ENCODE measurements around the gene RIOK2.
"Not testable (repeated sequence)": the region's sequence is repeated elsewhere in the genome, so short reads cannot be mapped to it uniquely, and the experiment has no call there.

RIOK2 gene

DNA sequence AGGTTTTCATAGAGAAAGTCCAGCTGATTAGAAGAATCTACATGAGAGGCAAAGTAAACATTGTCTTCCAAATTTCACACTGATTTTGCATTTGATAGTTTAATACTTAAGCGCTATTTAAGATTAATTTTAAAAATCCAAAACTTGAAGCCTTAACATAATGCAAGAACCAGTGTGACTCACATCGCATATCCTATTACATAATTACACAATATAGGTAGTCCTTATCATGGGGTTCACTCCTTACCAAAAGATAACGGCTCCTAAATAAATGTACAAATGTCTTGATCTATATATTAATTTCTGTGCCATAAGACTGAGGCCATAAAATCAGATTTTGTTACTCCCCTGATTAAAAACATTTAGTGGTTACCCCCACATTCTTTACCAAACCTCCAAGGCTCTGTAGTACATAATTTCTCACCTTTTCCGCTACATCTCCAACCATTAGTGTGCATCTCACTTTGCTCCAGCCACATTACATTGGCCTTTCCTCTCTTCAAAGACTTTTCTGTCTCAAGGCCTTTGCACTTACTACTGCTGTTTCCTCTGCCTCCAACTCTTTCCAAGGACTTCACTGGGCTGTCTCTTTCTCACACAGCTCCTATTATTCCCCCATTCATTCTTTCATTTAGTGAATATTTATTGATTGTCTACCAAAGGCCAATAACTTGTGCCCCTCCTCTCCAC, 1.0 kb downstream of the RIOK2 start:
- DNase-seq (ENCODE audit: low read depth in 1 of 2, low spot score in 1 of 2) = no peak
- no peak for TF ChIP-seq POLR2AphosphoS5 (IDR thresholded peaks at IDR 0.05; ENCODE audit: low read depth)
- no peak for TF ChIP-seq GABPA (IDR thresholded peaks at IDR 0.05; ENCODE audit: low read depth)
- TF ChIP-seq SPI1 (IDR thresholded peaks at IDR 0.05; ENCODE audit: borderline replicate concordance, low read depth) = no peak
- TF ChIP-seq, protein P1, sequence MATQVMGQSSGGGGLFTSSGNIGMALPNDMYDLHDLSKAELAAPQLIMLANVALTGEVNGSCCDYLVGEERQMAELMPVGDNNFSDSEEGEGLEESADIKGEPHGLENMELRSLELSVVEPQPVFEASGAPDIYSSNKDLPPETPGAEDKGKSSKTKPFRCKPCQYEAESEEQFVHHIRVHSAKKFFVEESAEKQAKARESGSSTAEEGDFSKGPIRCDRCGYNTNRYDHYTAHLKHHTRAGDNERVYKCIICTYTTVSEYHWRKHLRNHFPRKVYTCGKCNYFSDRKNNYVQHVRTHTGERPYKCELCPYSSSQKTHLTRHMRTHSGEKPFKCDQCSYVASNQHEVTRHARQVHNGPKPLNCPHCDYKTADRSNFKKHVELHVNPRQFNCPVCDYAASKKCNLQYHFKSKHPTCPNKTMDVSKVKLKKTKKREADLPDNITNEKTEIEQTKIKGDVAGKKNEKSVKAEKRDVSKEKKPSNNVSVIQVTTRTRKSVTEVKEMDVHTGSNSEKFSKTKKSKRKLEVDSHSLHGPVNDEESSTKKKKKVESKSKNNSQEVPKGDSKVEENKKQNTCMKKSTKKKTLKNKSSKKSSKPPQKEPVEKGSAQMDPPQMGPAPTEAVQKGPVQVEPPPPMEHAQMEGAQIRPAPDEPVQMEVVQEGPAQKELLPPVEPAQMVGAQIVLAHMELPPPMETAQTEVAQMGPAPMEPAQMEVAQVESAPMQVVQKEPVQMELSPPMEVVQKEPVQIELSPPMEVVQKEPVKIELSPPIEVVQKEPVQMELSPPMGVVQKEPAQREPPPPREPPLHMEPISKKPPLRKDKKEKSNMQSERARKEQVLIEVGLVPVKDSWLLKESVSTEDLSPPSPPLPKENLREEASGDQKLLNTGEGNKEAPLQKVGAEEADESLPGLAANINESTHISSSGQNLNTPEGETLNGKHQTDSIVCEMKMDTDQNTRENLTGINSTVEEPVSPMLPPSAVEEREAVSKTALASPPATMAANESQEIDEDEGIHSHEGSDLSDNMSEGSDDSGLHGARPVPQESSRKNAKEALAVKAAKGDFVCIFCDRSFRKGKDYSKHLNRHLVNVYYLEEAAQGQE (IDR thresholded peaks at IDR 0.05; ENCODE audit: insufficient replicate concordance, low read depth) = no peak
- no peak for TF ChIP-seq CTCF (IDR thresholded peaks at IDR 0.05; ENCODE audit: insufficient read depth, low read length)
- peak overlapping the region; percentile 73 for H3K4me3 ChIP-seq (replicated peaks; ENCODE audit: insufficient read depth, low read length)
- H3K27ac ChIP-seq (replicated peaks) = peak overlapping the region; percentile 99
- H3K27me3 ChIP-seq (ENCODE audit: insufficient read depth, poor library complexity, severe bottlenecking) = no peaks in the 10 kb centered on the region

- not testable (repeated sequence) for DNase-seq (ENCODE audit: low read depth in 1 of 2, low spot score in 1 of 2); H3K27ac ChIP-seq (replicated peaks); H3K4me3 ChIP-seq (replicated peaks; ENCODE audit: insufficient read depth, low read length); H3K27me3 ChIP-seq (ENCODE audit: insufficient read depth, poor library complexity, severe bottlenecking)
These were observed 3.6 kb downstream of the RIOK2 start for GRCh38 chr5:97179457-97179856.

DNA sequence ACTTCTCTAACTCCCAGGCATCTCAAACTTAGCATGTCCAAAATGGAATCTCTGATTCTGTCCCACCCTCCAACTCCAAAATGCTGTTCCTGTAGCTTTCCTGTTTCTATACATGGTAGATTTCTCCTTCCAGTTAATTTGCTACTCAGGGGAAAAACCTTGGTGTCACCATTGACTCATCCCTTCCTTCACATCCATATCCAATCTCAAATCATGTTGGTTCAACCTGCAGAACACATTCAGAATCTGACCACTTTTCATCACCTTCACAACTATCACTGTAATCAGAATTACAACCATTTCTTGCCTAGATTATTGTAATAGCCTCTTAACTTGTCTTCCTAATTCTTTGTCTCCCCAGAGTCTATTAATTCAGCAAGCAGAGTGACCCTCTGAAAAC, 10.8 kb downstream of the RIOK2 start:
- TF ChIP-seq GABPA (IDR thresholded peaks at IDR 0.05; ENCODE audit: low read depth) (no peak), CTCF (IDR thresholded peaks at IDR 0.05; ENCODE audit: insufficient read depth, low read length) (no peak), POLR2AphosphoS5 (IDR thresholded peaks at IDR 0.05; ENCODE audit: low read depth) (no peak), SPI1 (IDR thresholded peaks at IDR 0.05; ENCODE audit: borderline replicate concordance, low read depth) (no peak)
- TF ChIP-seq, protein P1 (IDR thresholded peaks at IDR 0.05; ENCODE audit: insufficient replicate concordance, low read depth) = no peak
- no peak for DNase-seq (ENCODE audit: low read depth in 1 of 2, low spot score in 1 of 2)
- H3K4me3 ChIP-seq (replicated peaks; ENCODE audit: insufficient read depth, low read length) = no peak overlapping the region
- no peak overlapping the region for H3K27ac ChIP-seq (replicated peaks)
- no peaks in the 10 kb centered on the region for H3K27me3 ChIP-seq (ENCODE audit: insufficient read depth, poor library complexity, severe bottlenecking)

GRCh38 chr5:97171703-97172102, 11.3 kb downstream of the RIOK2 start:
- Histone ChIP-seq H3K4me3 (replicated peaks; ENCODE audit: insufficient read depth, low read length) (no peak overlapping the region), H3K27me3 (ENCODE audit: insufficient read depth, poor library complexity, severe bottlenecking) (no peaks in the 10 kb centered on the region), H3K27ac (replicated peaks) (no peak overlapping the region)
- no peak for DNase-seq (ENCODE audit: low read depth in 1 of 2, low spot score in 1 of 2)
- TF ChIP-seq SPI1 (IDR thresholded peaks at IDR 0.05; ENCODE audit: borderline replicate concordance, low read depth) (no peak), GABPA (IDR thresholded peaks at IDR 0.05; ENCODE audit: low read depth) (no peak), CTCF (IDR thresholded peaks at IDR 0.05; ENCODE audit: insufficient read depth, low read length) (no peak), POLR2AphosphoS5 (IDR thresholded peaks at IDR 0.05; ENCODE audit: low read depth) (no peak)
- TF ChIP-seq, protein P1 (IDR thresholded peaks at IDR 0.05; ENCODE audit: insufficient replicate concordance, low read depth) = no peak
